Prostate gland (tissue), 2 donors: ENCODE data around the gene ZKSCAN5. TPM values are rescaled to one million over a fixed set of nuclear protein-coding genes. Genes with fewer than 3 reads are reported as not detected.

Experiments
- DNase-seq: peaks from one replicate; pipeline ENCODE4 v3.0.0-alpha.2; 2019; ENCODE audit warnings: low spot score
- H3K27ac ChIP-seq, 2 donors: fragments of 200-600 bp; sonication (generic); 2 replicates each; pipeline ENCODE4 v1.5.1; 2017 to 2019
- H3K27me3 ChIP-seq: fragments of 200-600 bp; sonication (generic); replicated peaks from 2 replicates; pipeline ENCODE4 v1.5.1; 2019; ENCODE audit not compliant: insufficient read depth
- H3K36me3 ChIP-seq, 2 donors: fragments of 200-600 bp; sonication (generic); 1 replicate in 1 of 2; 2 replicates in 1 of 2; pipeline versions ENCODE4 v1.5.1 to v1.8.1; 2017 to 2019
- H3K4me1 ChIP-seq: fragments of 200-600 bp; sonication (generic); replicated peaks from 2 replicates; pipeline ENCODE4 v1.5.1; 2019
- H3K4me3 ChIP-seq, 2 donors: fragments of 200-600 bp; sonication (generic); 2 replicates each; pipeline ENCODE4 v1.5.1; 2017 to 2019
- H3K9me3 ChIP-seq: fragments of 200-600 bp; sonication (generic); 2 replicates; pipeline ENCODE4 v1.5.1; 2017
- CTCF ChIP-seq, 4 experiments: fragments of 200-600 bp in 2 of 4; fragments of 450-650 bp in 2 of 4; sonication (generic) in 2 of 4; IDR thresholded peaks; 1 replicate in 3 of 4; 2 replicates in 1 of 4; pipeline ENCODE4 v1.5.1; 2016 to 2019; ENCODE audit warnings: antibody characterized with exemption in 4 of 4, mild to moderate bottlenecking in 2 of 4, moderate library complexity in 2 of 4
- POLR2A ChIP-seq: fragments of 450-650 bp; IDR thresholded peaks from one replicate; pipeline ENCODE4 v1.6.1; 2016; ENCODE audit warnings: antibody characterized with exemption, mild to moderate bottlenecking
- POLR2AphosphoS5 ChIP-seq: sonication (generic); formaldehyde crosslinking; IDR thresholded peaks from one replicate; pipeline ENCODE4 v1.6.1; 2017; ENCODE audit warnings: antibody characterized with exemption
- WGBS: methylation state at CpG from one replicate; pipeline ENCODE4 v1.1.5; 2018; 5-methylcytosine and 5-hydroxymethylcytosine counted together
- intact Hi-C: fragments of 100-400 bp; cut with DNase I; formaldehyde crosslinking; loops from one replicate; pipeline ENCODE4 v1.14.2; 2022
- total RNA-seq, 2 donors: library from RNA; depleted of rRNA; stranded (reverse); fragments of >200 nt; gene quantifications; one replicate each; pipeline ENCODE4 v1.1.0, GENCODE V29; 2016

ZKSCAN5 gene
- total RNA-seq, 2 donors from 2014 or later, result 7.8 to 13.2 TPM

- Histone ChIP-seq H3K4me3 (no peak overlapping the region), H3K9me3 (no peaks in the 10 kb centered on the region), H3K27me3 (no peaks in the 10 kb centered on the region), H3K27ac (no peak overlapping the region), H3K4me1 (no peaks in the 10 kb centered on the region), H3K36me3 (peaks cover 4 to 19% of the 10 kb centered on the region in 2 donors)
- no peak for DNase-seq
- intact Hi-C loops, result no loop called here
- no peak for TF ChIP-seq POLR2AphosphoS5
- no peak for TF ChIP-seq CTCF (IDR thresholded peaks at IDR 0.05)
- no peak for TF ChIP-seq POLR2A
- 96% methylated on average over 12 of the region's 12 CpGs for WGBS
Observed at GRCh38 chr7:99531354-99531765, 26.9 kb downstream of the ZKSCAN5 start.

DNA sequence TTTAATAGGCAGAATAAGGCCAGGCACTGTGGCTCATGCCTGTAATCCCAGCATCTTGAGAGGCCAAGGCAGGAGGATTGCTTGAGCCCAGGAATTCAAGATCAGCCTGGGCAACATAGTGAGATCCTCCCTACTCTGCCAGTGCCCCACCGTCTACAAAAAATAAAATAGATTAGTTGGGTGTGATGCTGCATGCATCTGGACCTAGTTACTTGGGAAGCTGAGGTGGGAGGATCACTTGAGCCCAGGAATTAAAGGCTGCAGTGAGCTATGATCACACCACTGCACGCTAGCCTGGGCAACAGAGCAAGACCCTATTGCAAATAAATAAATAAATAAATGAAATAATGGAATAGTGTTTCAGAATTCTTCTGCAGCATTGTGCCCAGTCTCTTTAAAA is 31.2 kb downstream of the ZKSCAN5 start:
- WGBS, result 93% methylated on average over 2 of the region's 2 CpGs
- intact Hi-C loops, result no loop called here
- Histone ChIP-seq H3K27me3 (no peaks in the 10 kb centered on the region), H3K27ac (no peak overlapping the region), H3K9me3 (no peaks in the 10 kb centered on the region), H3K4me1 (no peaks in the 10 kb centered on the region), H3K36me3 (peaks cover 0 to 15% of the 10 kb centered on the region in 2 donors), H3K4me3 (no peak overlapping the region)
- no peak for DNase-seq
- TF ChIP-seq CTCF (IDR thresholded peaks at IDR 0.05) (no peak), POLR2A (no peak), POLR2AphosphoS5 (no peak)

DNA sequence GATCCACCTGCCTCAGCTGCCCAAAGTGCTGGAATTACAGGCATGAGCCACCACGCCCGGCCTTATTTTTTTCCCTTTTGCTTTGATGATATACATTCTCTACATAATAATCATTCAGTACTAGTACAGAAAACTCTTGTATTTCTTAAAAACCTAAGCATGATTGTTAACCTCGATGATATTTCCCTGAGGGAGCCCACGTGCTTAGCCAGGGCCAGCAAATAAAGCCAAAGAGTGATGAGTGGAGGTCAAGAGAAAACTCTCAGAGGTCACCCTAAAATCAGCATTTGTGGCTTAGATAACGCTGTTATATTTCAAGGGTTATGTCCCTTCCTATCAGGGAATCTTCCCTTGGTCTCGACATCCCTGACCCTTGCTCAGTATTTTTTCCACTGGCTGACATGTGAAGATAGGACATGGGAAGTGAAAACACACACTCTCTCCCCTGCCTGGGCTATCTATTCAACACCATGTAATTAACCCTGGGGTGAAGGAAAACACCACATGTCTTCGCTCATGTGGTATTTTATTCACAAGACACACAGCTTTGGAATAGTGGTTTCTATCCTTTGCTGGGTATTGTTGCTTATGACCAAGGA is 34.9 kb downstream of the ZKSCAN5 start:
- 84% methylated on average over 7 of the region's 7 CpGs for WGBS
- TF ChIP-seq POLR2A (no peak), CTCF (IDR thresholded peaks at IDR 0.05) (no peak), POLR2AphosphoS5 (no peak)
- Histone ChIP-seq H3K27me3 (no peaks in the 10 kb centered on the region), H3K4me3 (no peak overlapping the region), H3K4me1 (no peaks in the 10 kb centered on the region), H3K36me3 (no peaks in the 10 kb centered on the region), H3K9me3 (no peaks in the 10 kb centered on the region), H3K27ac (no peak overlapping the region)
- intact Hi-C loops, result no loop called here
- no peak for DNase-seq

- TF ChIP-seq POLR2A (no peak), CTCF (IDR thresholded peaks at IDR 0.05) (no peak), POLR2AphosphoS5 (no peak)
- Histone ChIP-seq H3K27ac (no peak overlapping the region), H3K27me3 (no peaks in the 10 kb centered on the region), H3K4me1 (no peaks in the 10 kb centered on the region), H3K4me3 (no peak overlapping the region), H3K9me3 (no peaks in the 10 kb centered on the region), H3K36me3 (no peaks in the 10 kb centered on the region)
- intact Hi-C loops, result no loop called here
- 88% methylated on average over 5 of the region's 5 CpGs for WGBS
- no peak for DNase-seq
Observed at GRCh38 chr7:99540542-99540941, 36.1 kb downstream of the ZKSCAN5 start.

DNA sequence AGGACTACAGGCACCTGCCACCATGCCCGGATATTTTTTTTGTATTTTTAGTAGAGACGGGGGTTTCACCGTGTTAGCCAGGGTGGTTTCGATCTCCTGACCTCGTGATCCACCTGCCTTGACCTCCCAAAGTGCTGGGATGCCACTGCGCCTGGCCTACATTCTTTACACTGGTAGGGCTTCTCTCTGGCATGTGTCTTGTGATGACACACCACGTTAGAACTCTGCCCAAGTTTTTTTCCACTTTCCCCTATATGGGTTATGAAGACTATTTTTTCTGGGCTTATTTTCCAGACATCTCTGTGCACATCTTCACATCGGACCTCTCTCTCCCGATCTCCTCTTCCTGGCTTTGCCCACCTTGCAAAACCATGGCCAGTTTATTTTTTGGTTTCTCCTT is 36.8 kb downstream of the ZKSCAN5 start:
- H3K4me3 ChIP-seq, result no peak overlapping the region
- H3K9me3 ChIP-seq, result no peaks in the 10 kb centered on the region
- TF ChIP-seq CTCF (IDR thresholded peaks at IDR 0.05) (no peak), POLR2A (no peak), POLR2AphosphoS5 (no peak)
- no peaks in the 10 kb centered on the region for H3K4me1 ChIP-seq
- no peak for DNase-seq
- 89% methylated on average over 9 of the region's 9 CpGs for WGBS
- H3K27ac ChIP-seq, result no peak overlapping the region
- H3K36me3 ChIP-seq, result no peaks in the 10 kb centered on the region
- no peaks in the 10 kb centered on the region for H3K27me3 ChIP-seq
- intact Hi-C loops, result no loop called here
